Measurements from ENCODE around the gene SLC8A1. TPM values are rescaled to one million over a fixed set of nuclear protein-coding genes. Genes with fewer than 3 reads are reported as not detected.

The SLC8A1 gene
- total RNA-seq, 2 donors from 2014 or later = 0.66 to 7.8 TPM

DNA sequence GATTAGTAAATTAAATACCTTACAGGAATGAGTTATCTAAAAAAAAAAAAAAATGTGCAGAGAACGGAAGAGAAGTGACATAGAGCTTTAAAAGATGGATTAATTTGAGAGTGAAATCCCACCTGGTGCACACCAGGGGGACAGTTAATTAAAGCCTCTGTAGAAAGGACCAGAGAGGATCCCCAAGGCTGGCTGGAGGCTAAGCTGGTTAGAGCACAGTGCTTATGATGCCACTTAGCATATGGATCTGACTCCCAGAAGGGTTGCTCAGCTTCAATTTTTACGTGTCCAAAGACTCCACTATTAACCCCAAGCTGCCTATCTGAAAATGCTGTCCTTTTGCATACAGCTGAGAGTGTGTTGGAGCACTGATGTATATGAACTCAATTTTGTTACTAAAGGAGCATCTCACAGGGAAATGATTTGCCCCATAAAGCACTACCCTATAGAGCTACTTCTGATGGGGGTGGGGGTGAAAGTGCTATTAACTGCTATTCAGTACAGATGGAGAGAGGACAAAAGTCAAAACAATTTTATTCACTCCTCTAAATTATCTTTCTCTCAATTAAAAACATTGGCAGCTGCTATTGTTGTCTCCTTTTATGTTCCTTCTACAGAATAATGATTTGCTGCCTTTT lies 15.2 kb upstream of the SLC8A1 start:
- no peak overlapping the region for H3K4me3 ChIP-seq
- DNase-seq (no peak), ATAC-seq (no peak)
- H3K9me3 ChIP-seq = no peaks in the 10 kb centered on the region
- WGBS, 2 donors = 42 to 58% methylated on average over 2 of the region's 2 CpGs
- no peak overlapping the region for H3K27ac ChIP-seq
- no peaks in the 10 kb centered on the region for H3K27me3 ChIP-seq
- no peaks in the 10 kb centered on the region for H3K4me1 ChIP-seq
- H3K36me3 ChIP-seq (replicated peaks in 1 of 2; ENCODE audit: insufficient read depth in 1 of 2, low read depth in 2 of 2) = no peaks in the 10 kb centered on the region
- no peak for TF ChIP-seq POLR2A (IDR thresholded peaks at IDR 0.05)
- TF ChIP-seq, protein P1, sequence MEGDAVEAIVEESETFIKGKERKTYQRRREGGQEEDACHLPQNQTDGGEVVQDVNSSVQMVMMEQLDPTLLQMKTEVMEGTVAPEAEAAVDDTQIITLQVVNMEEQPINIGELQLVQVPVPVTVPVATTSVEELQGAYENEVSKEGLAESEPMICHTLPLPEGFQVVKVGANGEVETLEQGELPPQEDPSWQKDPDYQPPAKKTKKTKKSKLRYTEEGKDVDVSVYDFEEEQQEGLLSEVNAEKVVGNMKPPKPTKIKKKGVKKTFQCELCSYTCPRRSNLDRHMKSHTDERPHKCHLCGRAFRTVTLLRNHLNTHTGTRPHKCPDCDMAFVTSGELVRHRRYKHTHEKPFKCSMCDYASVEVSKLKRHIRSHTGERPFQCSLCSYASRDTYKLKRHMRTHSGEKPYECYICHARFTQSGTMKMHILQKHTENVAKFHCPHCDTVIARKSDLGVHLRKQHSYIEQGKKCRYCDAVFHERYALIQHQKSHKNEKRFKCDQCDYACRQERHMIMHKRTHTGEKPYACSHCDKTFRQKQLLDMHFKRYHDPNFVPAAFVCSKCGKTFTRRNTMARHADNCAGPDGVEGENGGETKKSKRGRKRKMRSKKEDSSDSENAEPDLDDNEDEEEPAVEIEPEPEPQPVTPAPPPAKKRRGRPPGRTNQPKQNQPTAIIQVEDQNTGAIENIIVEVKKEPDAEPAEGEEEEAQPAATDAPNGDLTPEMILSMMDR (IDR thresholded peaks at IDR 0.05) = no peak
- intact Hi-C loops (cut with DNase I) = no loop called here

DNA sequence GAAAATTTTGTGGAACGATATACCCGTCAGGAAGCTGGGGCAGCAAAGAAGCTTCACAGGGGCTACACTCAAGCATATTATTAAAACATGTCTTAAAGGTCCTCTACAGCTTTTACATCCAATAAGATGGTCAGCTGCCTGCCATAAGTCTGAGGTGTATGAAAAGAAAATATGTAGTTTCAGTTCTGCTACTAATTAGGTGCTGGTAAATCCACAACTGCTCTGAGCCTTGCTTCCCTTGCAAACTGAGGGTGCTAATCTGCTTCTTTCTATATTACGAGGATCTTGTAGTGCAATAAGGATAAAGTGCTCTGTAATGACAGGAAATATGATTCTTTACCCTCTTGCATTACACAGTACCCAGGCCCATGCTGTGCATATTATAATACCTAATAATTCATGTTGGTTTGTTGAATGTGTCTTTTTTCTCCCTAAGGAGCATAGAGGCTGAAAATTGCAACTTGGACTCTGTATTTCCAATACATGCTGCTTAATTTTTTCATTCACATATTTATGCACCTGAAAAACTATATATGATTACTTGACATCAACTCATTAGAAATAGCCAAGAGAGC lies 14.5 kb upstream of the SLC8A1 start:
- ATAC-seq = no peak
- H3K9me3 ChIP-seq = no peaks in the 10 kb centered on the region
- no peak overlapping the region for H3K4me3 ChIP-seq
- no peak overlapping the region for H3K27ac ChIP-seq
- no peaks in the 10 kb centered on the region for H3K36me3 ChIP-seq (replicated peaks in 1 of 2; ENCODE audit: insufficient read depth in 1 of 2, low read depth in 2 of 2)
- TF ChIP-seq POLR2A (IDR thresholded peaks at IDR 0.05) = no peak
- TF ChIP-seq, protein P1 (IDR thresholded peaks at IDR 0.05) = no peak
- WGBS, 2 donors = 75 to 79% methylated on average over 3 of the region's 3 CpGs
- intact Hi-C loops (cut with DNase I) = no loop called here
- no peak for DNase-seq
- H3K27me3 ChIP-seq = no peaks in the 10 kb centered on the region
- H3K4me1 ChIP-seq = no peaks in the 10 kb centered on the region

DNA sequence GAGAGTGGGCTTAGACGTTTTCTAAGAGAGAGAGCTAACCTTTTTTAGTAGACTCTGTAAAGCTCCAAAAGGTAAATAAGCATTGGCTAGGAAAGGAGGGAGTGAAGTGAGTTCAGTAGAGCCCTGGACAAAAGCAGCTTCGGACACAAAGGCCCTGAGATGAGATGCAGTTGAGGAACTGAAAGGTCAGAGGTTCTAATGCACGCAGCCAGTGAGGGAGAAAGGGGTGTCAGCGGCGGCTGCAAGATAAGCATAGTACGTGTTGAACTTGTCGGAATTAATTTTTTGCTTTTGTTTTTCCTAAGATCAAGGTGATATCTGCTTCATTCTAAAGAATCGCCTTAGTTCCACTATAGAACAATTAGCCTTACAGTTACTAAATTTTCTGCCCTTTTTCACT lies 11.2 kb upstream of the SLC8A1 start:
- H3K4me3 ChIP-seq = no peak overlapping the region
- H3K27ac ChIP-seq = no peak overlapping the region
- H3K27me3 ChIP-seq = no peaks in the 10 kb centered on the region
- H3K36me3 ChIP-seq (replicated peaks in 1 of 2; ENCODE audit: insufficient read depth in 1 of 2, low read depth in 2 of 2) = no peaks in the 10 kb centered on the region
- intact Hi-C loops (cut with DNase I) = no loop called here
- no peak for TF ChIP-seq POLR2A (IDR thresholded peaks at IDR 0.05)
- TF ChIP-seq, protein P1 (IDR thresholded peaks at IDR 0.05) = no peak
- H3K4me1 ChIP-seq = no peaks in the 10 kb centered on the region
- H3K9me3 ChIP-seq = no peaks in the 10 kb centered on the region
- whole genome bisulfite sequencing, 2 donors = 54 to 61% methylated on average over 8 of the region's 8 CpGs
- ATAC-seq = no peak
- no peak for DNase-seq

DNA sequence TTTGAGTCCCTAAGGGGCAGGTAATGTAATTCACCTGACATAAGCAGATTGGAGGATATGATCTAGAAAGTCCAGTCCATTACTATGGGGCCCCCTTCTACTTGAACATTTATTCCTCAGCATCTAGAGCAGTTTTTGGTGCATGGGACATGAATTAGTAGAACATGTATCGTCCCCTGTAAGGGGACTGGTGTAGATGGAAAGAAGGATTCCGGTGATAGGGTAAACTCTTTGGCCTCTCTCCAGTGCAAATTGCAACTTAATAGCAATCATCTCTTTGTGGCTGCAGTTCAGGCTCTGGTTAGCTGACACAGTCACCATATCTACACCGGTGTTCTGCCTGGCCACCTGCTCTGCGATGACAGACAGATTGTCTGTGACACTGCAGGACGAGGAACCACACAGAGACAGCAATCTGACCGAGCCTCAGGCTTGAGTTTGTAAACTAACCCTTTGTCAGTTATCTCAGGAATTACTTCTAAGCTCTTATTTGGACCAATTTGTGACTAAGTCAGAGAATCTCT lies 6.4 kb upstream of the SLC8A1 start:
- ATAC-seq (no peak), DNase-seq (no peak)
- no peak overlapping the region for H3K27ac ChIP-seq
- 30 to 36% methylated on average over 6 of the region's 6 CpGs for WGBS, 2 donors
- no peaks in the 10 kb centered on the region for H3K4me1 ChIP-seq
- no peak overlapping the region for H3K4me3 ChIP-seq
- intact Hi-C loops (cut with DNase I) = no loop called here
- no peaks in the 10 kb centered on the region for H3K36me3 ChIP-seq (replicated peaks in 1 of 2; ENCODE audit: insufficient read depth in 1 of 2, low read depth in 2 of 2)
- no peaks in the 10 kb centered on the region for H3K9me3 ChIP-seq
- no peaks in the 10 kb centered on the region for H3K27me3 ChIP-seq
- TF ChIP-seq, protein P1 (IDR thresholded peaks at IDR 0.05) = no peak
- TF ChIP-seq POLR2A (IDR thresholded peaks at IDR 0.05) = no peak

DNA sequence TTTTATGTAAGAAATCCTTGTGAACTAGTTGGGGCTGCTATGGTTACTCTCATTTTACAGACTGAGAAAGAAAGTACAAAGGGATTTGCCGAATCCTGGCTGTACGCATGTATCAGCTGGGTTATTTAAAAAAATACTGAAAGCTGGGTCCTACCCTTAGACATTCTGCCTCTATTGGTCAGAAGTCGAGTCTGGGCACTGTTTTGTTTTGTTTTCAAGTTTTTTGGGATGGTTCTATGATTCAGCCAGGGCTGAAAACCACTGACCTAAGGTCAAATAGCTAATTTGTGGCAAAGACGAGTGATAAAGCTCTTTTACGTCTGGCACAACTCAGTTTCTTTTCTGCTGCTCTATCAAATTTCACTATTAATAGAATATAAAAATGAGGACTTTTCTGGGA lies 5.9 kb upstream of the SLC8A1 start:
- H3K4me3 ChIP-seq = no peak overlapping the region
- 56 to 60% methylated on average over 5 of the region's 5 CpGs for WGBS, 2 donors

More for the DNA sequence above, 5.9 kb upstream of the SLC8A1 start:
- no peak for DNase-seq
- Histone ChIP-seq H3K4me1 (no peaks in the 10 kb centered on the region), H3K27ac (no peak overlapping the region), H3K36me3 (replicated peaks in 1 of 2; ENCODE audit: insufficient read depth in 1 of 2, low read depth in 2 of 2) (no peaks in the 10 kb centered on the region), H3K27me3 (no peaks in the 10 kb centered on the region), H3K9me3 (no peaks in the 10 kb centered on the region)
- TF ChIP-seq, protein P1 (IDR thresholded peaks at IDR 0.05) = no peak
- no peak for TF ChIP-seq POLR2A (IDR thresholded peaks at IDR 0.05)
- intact Hi-C loops (cut with DNase I) = no loop called here
- ATAC-seq = no peak
